Measurements from ENCODE around the gene URM1.

URM1 gene

DNA sequence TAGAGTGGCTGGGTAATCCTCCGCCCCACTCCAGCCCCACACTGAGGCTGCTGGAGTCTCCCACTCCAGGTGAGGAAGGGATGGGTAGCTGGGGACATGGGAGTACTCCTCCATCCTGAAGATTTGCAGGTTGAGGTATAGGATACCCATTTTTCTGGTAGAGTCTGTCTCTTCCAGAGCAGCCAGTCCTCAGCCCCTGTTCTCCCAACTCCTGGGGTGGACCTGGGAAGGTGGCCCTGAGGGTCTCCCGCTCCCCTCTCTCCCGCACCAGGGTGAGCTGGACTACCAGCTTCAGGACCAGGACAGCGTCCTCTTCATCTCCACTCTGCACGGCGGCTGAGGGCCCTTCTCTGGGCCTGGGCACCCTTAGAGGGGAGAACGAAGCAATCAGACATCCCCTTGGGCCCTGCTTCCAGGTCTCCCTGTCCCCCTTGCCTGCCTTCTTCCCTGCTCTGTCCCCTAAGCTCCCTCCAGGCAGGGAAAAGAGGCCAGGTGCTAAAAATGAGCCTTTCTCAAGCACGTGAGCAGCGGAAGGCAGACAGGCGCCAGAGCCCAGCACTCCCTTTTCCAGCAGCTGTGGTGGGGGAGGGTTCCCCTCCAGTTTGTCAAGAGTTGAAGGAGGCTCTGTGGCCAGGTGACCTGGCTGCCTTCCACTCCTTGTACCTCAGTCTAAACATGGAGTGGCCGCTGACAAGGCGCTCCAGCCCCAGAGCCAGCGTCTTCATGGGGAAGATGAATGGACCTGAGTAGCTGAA, 18.4 kb downstream of the URM1 start:
- DNase-seq, result peak; percentile 85 to 91

DNA sequence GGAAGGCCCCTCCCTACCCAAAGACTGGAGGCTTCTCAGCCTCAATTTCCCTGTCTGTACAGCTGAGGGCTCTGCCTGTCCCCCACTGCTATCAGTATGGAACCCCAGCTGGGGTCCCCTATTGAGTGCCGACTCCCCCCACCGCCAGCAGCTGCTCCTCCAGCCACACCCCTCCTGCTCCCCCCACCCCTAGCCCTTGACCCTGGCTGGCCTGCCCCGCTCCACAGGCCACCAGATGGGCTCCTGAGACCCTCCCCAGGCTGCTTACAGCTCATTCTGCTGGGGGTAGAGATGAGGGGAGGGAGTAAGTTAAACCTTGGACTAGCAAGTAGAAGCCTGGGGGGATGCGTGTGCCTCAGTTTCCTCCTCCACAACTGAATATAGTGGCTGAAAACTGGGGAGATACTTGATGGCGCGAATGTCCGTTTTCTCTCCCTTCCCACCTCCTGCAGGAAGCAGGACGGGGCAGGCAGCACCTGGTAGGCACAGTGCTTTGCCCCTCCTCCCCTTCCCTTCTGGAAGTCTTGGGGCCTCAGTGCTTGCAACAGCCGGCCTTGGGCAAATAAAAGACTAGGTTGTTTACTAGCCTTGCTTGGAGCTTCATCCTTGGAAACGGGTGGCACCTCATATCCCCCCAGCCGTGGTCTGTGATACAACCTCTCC, 19.1 kb downstream of the URM1 start:
- no peak for DNase-seq

DNA sequence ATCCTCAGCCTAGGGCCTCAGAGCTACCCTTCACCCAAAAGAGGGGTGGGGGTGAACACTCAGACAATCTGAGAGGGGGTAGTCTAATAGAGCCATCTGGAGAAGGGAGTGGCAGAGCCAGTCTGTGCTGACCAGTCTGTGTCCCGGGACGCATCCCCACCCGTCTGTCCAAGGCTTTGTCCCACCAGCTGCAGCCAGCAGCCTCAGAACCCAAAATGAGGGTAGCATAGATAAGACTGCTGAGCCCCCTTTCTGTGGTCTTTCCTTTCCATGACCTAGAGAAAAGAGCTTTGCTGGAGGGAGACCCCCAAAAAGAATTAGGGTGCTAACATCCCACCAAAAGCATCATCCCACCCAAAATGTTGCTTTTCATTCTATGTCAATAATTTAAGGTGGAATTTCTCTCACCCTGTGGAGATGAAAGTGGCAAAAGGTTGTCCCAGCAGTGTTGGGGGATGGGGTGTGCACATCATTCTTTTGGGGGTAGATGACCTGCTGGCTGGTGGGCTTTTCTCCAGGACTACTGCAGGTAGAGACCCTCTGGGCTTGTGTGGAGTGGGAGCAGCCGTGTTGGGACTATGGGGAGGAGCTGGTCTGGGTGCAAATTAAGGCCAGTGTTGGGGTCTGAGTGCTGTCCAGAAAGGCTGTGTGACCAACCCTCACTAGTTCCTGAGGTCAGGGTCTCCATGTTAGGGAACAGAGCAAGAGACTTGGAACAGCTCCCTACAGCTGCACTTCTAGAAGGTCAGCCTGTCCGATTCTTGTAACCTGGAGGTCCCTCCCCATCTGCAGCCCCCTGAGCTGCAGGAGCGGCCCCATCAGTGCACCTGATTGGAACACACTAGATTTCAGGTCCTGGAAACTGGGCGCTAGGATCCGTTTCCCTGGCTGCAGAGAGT, 19.9 kb downstream of the URM1 start:
- DNase-seq, result no peak

DNA sequence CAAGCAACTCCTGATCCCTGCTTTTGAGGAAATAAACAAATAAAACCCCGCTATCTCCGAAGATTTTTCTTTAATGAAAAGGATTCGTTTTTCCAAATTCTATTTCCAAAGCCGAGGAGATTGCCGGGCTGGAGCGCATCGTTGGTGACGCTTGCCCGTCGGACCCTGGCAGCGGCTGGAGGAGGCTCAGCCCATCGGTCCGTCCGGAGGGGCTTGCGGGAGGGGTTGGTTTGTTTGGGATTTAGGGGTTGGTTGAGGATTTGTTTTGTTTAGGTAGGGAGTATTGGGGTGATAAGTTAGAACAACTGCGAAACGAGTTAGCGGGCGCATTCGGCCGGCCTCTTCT, 20.8 kb downstream of the URM1 start:
- DNase-seq, result no peak

DNA sequence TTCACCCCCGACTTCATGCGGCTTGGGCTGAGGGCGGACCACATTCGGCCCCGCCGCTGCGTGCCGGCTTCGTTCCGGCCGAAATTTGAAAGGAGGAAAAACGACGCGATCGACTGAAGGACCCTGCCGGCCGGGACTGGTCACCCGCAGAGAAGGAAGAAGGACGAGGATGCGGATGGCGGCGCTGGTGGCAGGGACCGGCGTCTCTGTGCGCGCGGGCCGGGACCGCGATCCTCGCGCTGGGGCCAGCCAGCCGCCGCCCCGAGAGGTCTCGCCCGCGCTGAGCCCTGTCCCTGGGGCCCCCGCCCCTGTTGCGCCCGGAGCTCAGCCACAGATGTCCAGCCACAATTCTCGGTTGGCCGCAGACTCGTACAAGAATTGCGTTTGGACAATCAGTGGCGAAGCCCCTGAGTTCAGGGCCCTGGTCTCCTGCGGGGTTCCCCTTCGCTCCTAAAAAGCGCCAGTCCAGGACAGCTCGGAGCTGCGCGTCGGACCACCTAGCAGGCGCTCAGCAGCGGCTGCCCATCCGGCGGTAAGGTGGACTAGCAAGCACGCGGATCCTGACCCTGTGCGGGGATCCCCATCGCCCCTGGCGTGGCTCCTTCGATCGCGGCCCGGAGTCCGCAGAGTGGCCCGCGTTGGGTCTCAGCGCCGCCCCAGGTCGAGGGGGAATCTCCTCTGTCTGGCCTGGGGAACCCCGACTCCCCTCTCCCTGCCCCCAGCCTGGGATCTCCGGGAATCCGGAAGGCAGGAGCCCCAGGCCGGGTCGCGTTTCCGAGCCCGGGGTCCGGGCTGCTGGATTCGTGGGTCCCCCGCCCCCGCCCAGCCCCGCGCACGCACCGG, 21.3 kb downstream of the URM1 start:
- no peak for DNase-seq

DNA sequence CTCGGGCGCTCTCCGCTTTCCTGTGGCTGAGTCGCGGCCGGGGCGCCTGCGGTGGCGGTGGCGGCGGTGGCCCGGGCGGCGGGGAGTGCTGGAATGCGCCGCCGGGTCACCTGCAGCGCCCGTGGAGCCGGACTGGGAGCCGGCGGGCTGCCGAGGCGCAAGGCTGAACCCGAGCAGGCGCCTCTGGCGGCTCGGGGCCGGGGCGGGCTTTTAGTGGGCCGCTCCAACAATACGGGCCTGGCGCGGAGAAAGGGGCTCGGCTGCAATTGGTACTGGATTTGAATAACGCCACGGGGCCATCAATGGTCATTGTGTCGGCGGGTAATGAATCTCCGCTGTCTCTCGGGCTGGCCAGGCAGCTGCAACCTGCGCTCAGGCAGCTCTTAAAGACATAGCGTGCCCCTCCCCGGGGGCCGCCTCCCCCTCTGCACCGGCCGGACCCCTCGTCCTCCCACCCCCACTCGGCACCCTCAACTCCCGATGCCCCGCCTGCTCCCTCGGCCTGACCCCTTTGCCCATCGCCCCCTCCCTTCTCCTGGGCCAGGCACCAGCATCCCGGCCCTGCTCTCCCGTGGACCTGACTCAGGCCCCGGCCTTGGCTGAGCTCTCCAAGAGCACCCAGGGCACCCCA, 22.1 kb downstream of the URM1 start:
- DNase-seq, result no peak

DNA sequence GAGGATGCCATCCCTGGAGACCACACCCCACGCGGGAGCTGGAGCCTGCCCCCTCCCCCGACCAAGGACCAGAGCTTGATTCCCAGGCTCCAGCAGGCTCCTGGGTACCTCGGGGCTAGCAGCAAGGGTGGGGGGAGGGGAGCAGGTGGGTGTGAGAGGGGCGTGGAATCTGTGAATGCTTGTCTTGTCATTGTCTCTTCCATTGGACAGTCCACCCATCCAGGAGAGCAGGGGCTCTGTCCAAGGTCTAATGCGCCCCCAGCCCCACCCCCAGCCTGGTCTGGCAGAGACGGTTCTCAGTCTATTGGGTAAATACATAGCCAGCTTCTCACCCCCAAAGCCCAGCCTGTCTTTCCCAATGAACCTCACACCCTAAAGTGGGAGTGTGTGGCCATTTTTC, 22.8 kb downstream of the URM1 start:
- no peak for DNase-seq

DNA sequence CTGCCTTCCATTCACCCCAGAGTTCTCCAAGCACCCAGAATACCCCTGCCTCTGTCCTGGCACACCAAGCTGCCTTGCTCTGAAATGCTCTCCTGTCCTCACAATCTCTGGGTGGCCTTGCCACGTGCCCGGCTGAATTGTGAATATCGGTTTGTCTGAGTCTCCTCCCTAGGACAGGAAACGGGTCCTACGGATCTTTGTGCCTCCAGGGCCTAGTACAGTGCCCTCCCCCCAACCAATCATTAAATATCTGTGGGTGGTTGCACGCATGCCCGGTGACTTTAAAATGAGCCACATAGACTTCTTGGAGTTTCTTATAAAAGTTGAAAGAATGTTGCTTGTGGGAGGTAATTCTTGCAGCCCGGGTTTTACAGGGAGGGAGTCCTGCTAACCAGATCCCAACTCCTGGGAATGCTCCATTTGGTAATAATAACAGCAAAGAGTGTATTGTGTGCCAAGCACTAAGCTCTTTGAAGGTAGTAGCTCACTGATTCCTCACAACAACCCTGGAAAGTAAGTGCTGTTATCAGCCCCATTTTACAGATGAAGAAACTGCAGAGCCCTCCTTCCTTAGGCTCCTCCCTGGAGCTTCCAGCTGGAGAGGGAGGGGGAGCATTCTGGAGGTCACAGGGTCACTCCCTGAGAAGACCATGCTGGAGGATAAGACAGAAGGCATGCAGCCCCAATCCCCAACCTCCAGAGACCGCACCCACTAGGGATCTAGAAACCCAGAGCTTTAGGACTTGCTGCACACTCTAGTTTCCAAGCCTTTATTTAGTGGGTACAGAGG, 23.4 kb downstream of the URM1 start:
- DNase-seq, result no peak

DNA sequence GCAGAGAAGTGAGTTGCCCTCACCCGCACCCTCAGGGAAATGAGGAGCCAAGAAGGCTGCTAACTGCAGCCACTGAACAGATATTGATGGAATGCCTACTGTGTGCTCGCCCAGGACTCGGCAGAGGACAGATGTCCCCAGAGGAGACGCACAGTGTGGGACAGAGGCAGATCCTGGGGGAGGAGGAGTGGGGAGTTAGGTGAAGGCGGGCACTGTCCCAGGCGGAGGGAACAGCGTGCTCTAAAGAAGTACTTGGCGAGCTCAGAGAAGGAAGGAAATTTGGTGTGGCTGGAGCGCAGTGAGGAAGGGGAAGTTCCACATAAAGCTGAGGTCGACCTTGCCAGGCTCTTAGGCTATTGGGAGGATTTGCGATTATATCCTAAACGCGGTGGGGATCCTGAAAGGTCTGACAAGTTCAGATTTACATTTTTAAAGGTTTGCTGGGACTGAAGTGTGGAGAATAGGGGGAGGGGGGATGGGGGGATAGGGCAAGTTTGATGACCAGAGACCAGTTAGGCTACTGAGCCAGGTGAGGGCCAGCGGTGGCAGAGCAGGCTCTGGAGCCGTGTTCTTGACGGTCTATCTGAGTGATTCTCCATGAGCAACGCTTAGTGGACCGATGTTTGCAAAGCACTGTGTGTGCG, 25.9 kb downstream of the URM1 start:
- DNase-seq, result no peak

DNA sequence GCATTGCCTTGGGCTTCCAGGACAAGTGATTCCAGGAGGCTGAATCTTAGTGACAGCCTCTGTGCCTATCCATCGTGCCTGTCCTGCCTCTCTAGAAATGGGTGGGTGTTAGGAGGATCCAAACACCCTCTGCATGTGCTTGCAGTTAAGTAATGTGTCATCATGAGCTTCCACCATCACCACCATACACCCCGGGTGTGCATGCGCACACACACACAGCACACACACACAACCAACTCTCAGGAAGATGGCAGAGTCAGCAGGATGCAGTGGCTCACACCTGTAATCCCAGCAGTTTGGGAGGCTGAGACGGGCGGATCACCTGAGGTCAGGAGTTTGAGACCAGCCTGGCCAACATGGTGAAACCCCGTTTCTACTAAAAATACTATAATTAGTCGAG, 26.7 kb downstream of the URM1 start:
- no peak for DNase-seq

DNA sequence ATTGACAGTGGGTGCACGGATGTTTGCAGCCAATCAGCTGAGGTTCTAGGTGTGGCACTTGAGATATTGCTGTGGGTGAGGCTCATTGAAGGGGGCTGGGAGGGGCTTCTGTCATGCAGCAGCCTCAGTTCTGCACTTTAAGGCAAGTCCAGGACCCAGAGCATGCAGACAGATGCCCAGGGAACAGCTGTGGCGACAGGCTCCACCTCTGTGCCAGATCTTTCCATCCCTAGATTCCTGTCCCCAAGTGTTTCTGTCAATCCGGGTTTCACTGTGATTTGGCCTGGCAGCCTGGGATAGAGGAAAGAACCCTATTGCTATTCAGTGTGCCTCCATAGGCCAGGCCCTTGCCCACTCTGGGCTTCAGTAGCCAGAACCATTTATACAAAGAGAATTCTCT, 28.7 kb downstream of the URM1 start:
- no peak for DNase-seq

DNA sequence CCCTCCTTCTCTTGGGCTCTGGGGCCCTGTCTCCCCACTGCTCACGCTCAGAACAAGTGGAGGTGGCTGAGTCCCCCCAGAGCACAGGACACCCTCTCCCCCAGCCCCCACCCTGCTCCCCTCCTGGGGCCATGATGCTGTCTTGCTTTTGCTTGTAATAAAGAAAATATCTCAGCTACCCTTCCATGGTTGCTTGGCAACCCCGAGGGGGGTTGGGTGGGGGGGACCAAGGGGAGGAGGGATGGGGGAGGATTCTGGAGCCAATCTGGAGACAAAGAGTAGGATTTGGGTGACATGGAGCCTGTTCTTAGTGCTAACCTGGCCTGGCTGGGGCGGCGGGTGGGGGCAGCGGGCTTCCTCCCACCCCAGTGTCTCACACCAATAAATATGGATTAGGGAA, 33.4 kb downstream of the URM1 start:
- DNase-seq, result no peak

DNA sequence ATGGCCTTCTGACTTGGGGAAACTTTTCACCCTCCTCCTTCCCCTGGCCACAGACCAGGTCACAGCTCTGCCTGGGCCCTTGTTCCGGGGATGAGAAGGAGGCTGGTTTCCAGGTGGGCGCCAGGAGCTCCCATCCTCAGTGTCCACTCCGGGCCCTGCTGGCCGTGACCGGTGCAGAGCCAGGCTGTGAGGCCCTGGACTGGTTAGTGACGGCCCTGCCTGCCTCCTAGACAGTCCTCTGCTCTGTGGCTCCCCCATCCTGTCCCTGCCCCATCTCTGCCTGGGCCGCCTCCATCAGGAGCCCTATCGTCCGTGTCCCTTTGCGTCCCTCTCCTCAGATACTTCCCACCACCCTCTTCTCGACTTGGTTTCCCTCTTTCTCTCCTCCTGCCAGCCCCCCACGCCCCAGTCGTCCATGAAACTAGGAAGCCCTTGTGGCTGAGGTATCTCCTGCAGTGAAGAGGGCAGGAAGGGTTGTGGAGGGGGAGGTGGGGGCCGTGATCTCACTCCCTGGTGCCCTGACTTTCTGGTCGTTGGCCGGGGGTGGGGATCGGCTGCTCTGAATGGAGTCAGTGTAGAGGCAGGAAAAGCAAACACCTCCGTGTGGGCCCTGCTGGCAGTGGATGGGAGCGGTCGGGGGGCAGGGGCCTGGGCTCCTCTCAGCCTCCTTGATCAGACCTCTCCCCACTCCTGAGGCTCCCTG, 34.1 kb downstream of the URM1 start:
- no peak for DNase-seq

DNA sequence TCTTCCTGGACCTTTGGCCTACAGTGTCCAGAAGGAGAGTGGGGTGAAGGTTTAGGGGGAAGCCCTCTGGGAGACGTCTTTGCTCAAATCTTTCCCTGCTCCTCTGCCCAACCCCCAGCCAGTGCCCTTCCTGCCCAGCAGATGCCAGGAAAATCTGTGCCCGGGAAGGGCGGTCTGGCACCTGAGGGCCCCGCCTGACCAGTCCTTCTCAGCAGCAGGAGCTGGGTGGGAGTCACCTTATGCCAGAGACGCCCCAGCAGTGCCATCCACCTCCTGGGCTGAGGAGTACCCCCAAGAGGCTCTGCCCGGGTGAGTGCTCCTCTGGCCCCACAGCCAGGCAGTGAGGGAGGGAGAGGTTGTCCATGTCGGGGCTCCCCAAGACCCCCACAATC, 34.6 kb downstream of the URM1 start:
- DNase-seq, result no peak

DNA sequence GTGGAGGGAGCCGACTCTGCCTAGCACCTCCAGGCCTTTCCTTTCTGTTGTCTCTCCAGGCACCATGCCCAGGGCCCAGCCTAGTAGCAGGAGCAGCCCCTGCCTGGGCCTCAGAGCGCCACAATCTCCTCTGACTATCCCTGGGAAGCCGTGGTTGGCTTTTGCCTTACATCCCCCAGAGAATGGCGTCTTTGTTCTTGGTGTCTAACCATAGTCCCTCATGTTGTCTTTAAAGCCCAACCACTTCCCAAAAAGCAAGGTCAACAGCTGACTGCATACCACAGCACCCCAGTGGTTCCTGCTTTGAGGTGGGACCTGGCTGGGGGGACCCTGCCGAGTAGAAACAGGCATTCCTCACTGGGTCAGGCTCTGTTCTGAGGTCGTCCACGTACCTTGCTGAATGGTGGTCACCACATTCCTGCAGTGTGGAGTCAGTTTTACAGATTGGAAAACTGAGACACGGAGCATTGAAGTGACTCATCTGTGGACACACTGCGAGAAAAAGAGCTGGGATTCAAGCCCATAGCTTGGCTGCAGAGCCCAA, 35.7 kb downstream of the URM1 start:
- no peak for DNase-seq

DNA sequence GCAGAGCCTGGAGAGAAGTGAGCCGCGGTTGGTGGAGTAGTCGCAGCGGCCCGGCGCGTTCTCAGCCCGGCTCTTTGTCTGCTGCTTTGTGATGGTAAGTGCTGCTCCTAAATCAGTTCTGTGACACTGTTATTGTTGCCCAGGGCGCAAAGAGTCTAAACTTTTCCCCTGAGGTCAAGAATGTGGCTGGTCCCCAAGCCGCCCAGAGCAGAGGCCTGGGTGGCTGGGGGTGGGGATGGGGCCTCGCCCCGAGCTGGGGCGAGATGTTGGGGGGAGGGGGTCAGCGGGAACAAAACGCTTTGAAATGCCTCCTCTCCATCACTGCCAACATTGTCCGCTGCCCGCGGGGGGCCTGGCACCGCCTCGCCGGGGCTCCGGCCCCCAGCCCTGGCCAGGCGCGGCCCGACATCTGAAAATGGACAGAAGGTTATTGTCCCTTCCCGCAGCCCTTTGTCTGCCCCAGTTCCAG, 37.8 kb downstream of the URM1 start:
- DNase-seq, result no peak

DNA sequence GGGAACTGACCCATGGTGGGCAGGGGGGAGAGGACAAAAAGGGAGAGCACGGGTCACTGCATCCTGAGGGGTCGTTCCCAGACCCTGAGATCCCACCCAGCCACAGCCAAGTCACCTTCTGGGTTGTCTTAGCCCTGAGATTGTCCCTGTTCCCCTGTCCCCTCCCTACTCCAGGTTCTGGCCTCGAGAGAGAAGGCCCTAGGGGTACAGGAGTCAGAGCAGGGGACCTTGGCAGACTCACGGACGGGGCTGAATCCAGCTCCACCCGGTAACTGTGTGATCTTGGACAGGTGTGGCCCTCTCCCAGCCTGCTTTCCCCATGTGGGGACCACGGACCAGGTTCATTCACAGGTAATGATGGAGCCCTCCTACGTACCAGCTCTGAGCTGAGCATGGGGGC, 38.3 kb downstream of the URM1 start:
- no peak for DNase-seq

DNA sequence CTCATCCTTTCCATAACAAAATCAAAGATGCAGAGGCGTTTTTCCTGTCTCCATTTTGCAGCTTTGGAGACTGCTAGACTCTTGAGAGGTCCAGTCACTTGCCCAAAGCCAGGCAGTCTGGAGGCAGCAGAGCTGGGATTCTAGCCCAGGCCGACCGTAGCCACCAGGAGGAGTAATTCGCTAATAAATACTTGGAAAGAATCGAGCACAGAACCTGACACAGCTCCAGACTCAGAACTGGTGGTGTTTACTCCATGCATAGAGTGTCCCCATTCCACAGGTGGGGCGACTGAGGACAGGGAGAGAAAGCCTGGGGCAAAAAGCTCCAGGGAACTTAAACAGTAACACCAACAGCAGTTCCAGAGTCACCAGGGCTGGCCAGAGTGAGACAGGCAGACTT, 38.8 kb downstream of the URM1 start:
- DNase-seq, result no peak

DNA sequence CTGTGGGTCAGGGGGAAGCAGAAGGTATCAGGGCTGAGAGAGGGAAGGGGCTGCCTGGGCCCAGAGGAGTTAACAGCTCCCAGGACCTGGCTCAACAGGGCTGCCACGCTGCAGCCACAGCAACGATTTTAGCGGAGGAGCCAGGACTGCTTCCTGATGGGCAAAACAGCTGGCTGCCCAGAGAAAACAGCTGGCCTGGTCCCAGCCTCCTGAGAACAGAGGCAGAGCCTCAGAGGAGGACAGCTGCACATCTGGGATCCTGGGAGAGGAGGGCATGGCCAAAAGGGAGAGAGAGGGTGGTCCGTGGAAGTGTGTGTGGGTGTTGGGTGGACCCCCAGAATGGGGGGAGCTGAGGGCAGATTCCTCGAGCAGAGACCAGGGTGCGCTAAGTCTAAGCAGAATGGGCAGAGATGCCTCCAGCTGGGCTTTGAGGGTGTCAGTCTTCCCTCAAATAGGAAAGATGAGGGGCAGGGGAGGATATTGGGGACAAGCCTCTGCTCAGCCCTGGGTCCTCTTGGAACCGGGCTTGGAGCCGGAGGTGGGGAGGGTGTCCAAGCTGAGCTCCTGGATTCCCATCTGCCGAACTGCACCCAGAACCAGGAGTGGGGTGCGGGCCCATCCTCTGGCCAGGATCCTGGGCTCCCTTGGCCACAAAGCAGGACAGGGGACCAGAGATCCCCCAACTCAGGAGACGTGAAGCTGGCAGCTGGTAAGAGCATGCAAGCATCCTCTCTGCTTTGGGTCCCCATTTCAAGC, 40.4 kb downstream of the URM1 start:
- no peak for DNase-seq
